Thymus (tissue), 11 donors: ENCODE data around the gene CCNY. TPM values are rescaled to one million over a fixed set of nuclear protein-coding genes. Genes with fewer than 3 reads are reported as not detected.
"Not testable (repeated sequence)": the region's sequence is repeated elsewhere in the genome, so short reads cannot be mapped to it uniquely, and the experiment has no call there.

Source experiments
- DNase-seq, 9 donors: peaks; one replicate each; pipeline ENCODE4 v3.0.0-alpha.2; 2013; ENCODE audit warnings: low spot score in 9 of 9, low read depth in 6 of 9, missing footprints in 1 of 9
- H3K27ac ChIP-seq, 2 donors: one replicate each; pipeline ENCODE4 v1.5.1; 2013; ENCODE audit warnings: control low read depth in 1 of 2, low read depth in 1 of 2, low read length in 1 of 2, mild to moderate bottlenecking in 1 of 2, moderate library complexity in 1 of 2
- H3K27me3 ChIP-seq, 2 donors: one replicate each; pipeline ENCODE4 v1.5.1; 2013; ENCODE audit warnings: low read length in 1 of 2; ENCODE audit not compliant: control insufficient read depth in 2 of 2, insufficient read depth in 1 of 2
- H3K36me3 ChIP-seq, 2 donors: one replicate each; pipeline ENCODE4 v1.5.1; 2013; ENCODE audit warnings: low read length in 1 of 2, mild to moderate bottlenecking in 1 of 2, moderate library complexity in 1 of 2; ENCODE audit not compliant: control insufficient read depth in 2 of 2, insufficient read depth in 2 of 2
- H3K4me1 ChIP-seq, 2 donors: one replicate each; pipeline ENCODE4 v1.5.1; 2013; ENCODE audit warnings: low read length in 2 of 2; ENCODE audit not compliant: control insufficient read depth in 2 of 2, insufficient read depth in 2 of 2
- H3K4me3 ChIP-seq, 2 donors: one replicate each; pipeline ENCODE4 v1.5.1; 2013; ENCODE audit warnings: low read length in 2 of 2, control low read depth in 1 of 2, mild to moderate bottlenecking in 1 of 2
- H3K9me3 ChIP-seq, 2 donors: one replicate each; pipeline ENCODE4 v1.5.1; 2013; ENCODE audit warnings: low read length in 1 of 2, mild to moderate bottlenecking in 1 of 2; ENCODE audit not compliant: control insufficient read depth in 2 of 2, insufficient read depth in 1 of 2
- WGBS: extraction: QIAGEN DNeasy Blood & Tissue Kit; methylation state at CpG from one replicate; pipeline ENCODE4 v1.1.7; 2013; 5-methylcytosine and 5-hydroxymethylcytosine counted together
- polyA plus RNA-seq: library from polyadenylated mRNA; stranded (reverse); fragments of 200-250 nt; gene quantifications from one replicate; pipeline ENCODE4 v1.2.3, GENCODE V29; 2013
- total RNA-seq: library from RNA; stranded (reverse); fragments of 120-200 nt; gene quantifications from one replicate; pipeline ENCODE4 v1.2.4, GENCODE V29; 2013
- donor health status: healthy.

The CCNY gene
- total and polyA plus RNA-seq, 2 donors: 27.6 to 34.9 TPM

DNA sequence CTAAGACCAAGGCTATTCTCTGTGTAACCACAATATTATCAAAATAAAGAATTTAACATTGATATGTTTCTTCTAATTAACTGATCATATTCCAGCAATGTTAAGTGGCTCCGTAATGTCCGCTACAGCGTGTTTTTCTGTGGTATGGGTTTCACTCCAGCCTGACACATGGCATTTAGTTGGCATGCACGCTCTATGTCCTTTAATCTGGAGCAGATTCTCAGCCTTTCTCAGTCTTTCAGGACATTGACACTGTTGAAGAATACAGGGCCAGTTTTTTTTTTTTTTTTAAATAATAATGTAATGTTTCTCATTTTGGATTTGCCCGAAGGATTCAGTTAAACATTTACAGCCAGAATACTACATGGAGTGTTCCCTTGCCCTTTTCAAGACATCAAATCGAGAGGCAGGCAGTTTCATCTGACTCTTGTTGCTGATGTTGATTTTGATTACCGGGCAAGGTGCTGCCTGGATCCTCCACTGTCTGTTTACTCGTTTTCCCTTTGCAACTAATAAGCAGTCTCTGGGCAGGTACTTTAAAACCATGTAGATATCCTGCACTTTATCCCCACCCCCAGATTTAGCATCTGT lies 171.3 kb downstream of the CCNY start:
- Histone ChIP-seq H3K9me3 (no peaks in the 10 kb centered on the region), H3K27me3 (no peaks in the 10 kb centered on the region), H3K4me3 (no peak overlapping the region), H3K36me3 (peaks cover 3 to 8% of the 10 kb centered on the region in 2 donors), H3K27ac (no peak overlapping the region), H3K4me1 (peaks cover 0 to 2% of the 10 kb centered on the region in 2 donors)
- DNase-seq: no peak
- 95% methylated on average over 8 of the region's 8 CpGs for WGBS

- no peak for DNase-seq
- Histone ChIP-seq H3K9me3 (no peaks in the 10 kb centered on the region), H3K4me3 (no peak overlapping the region), H3K4me1 (peaks cover 0 to 2% of the 10 kb centered on the region in 2 donors), H3K36me3 (peaks cover 3 to 8% of the 10 kb centered on the region in 2 donors), H3K27ac (no peak overlapping the region), H3K27me3 (no peaks in the 10 kb centered on the region)
- WGBS: 99% methylated on average over 1 of the region's 1 CpG
Observed at GRCh38 chr10:35508647-35509046, 172.3 kb downstream of the CCNY start.

GRCh38 chr10:35510891-35511290 lies 174.6 kb downstream of the CCNY start:
- Histone ChIP-seq H3K36me3 (peaks cover 3 to 8% of the 10 kb centered on the region in 2 donors), H3K4me1 (peaks cover 0 to 2% of the 10 kb centered on the region in 2 donors), H3K4me3 (no peak overlapping the region), H3K27ac (no peak overlapping the region), H3K27me3 (no peaks in the 10 kb centered on the region), H3K9me3 (no peaks in the 10 kb centered on the region)
- DNase-seq: no peak
- 98% methylated on average over 8 of the region's 8 CpGs for WGBS

GRCh38 chr10:35511647-35512046 lies 175.3 kb downstream of the CCNY start:
- peaks cover 0 to 2% of the 10 kb centered on the region in 2 donors for H3K4me1 ChIP-seq
- DNase-seq: no peak
- WGBS: 87% methylated on average over 8 of the region's 8 CpGs

GRCh38 chr10:35516102-35516670 lies 179.9 kb downstream of the CCNY start:
- peaks cover 0 to 8% of the 10 kb centered on the region in 2 donors for H3K36me3 ChIP-seq
- H3K9me3 ChIP-seq: no peaks in the 10 kb centered on the region
- H3K27me3 ChIP-seq: no peaks in the 10 kb centered on the region
- H3K27ac ChIP-seq: no peak overlapping the region
- no peak overlapping the region for H3K4me3 ChIP-seq
- DNase-seq: no peak
- H3K4me1 ChIP-seq: no peaks in the 10 kb centered on the region
- WGBS: 98% methylated on average over 2 of the region's 2 CpGs

More at GRCh38 chr10:35511647-35512046, 175.3 kb downstream of the CCNY start:
- peaks cover 3 to 8% of the 10 kb centered on the region in 2 donors for H3K36me3 ChIP-seq
- H3K27ac ChIP-seq: no peak overlapping the region
- H3K4me3 ChIP-seq: no peak overlapping the region
- no peaks in the 10 kb centered on the region for H3K9me3 ChIP-seq
- no peaks in the 10 kb centered on the region for H3K27me3 ChIP-seq

GRCh38 chr10:35517431-35518181 lies 181.3 kb downstream of the CCNY start:
- H3K27me3 ChIP-seq: no peaks in the 10 kb centered on the region
- H3K27ac ChIP-seq: no peak overlapping the region
- H3K4me1 ChIP-seq: no peaks in the 10 kb centered on the region
- no peak overlapping the region for H3K4me3 ChIP-seq
- H3K9me3 ChIP-seq: no peaks in the 10 kb centered on the region
- DNase-seq: no peak
- WGBS: 88% methylated on average over 11 of the region's 11 CpGs
- H3K36me3 ChIP-seq: peaks cover 0 to 4% of the 10 kb centered on the region in 2 donors

DNA sequence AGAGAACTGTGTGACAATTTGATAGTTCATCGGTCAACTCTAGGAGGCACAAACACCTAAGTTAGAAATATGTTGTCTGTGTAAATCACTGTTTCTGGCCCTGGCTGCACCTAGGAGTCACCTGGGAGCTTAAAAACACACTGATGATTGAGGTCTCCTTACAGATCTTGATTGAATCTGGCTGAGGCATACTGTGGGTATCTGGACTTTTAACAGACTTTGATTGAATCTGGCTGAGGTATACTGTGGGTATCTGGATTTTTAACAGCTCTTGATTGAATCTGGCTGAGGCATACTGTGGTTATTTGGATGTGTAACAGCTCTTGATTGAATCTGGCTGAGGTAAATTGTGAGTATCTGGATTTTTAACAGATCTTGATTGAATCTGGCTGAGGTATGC lies 181.9 kb downstream of the CCNY start:
- not testable (repeated sequence) for H3K27me3 ChIP-seq, DNase-seq, H3K9me3 ChIP-seq, H3K27ac ChIP-seq, H3K36me3 ChIP-seq, H3K4me3 ChIP-seq, H3K4me1 ChIP-seq
- 99% methylated on average over 1 of the region's 1 CpG for WGBS

GRCh38 chr10:35520996-35521395 lies 184.7 kb downstream of the CCNY start:
- Histone ChIP-seq H3K4me3 (no peak overlapping the region), H3K27me3 (no peaks in the 10 kb centered on the region), H3K36me3 (peaks cover 0 to 4% of the 10 kb centered on the region in 2 donors), H3K9me3 (no peaks in the 10 kb centered on the region), H3K4me1 (no peaks in the 10 kb centered on the region), H3K27ac (no peak overlapping the region)
- no peak for DNase-seq
- 97% methylated on average over 3 of the region's 3 CpGs for WGBS

GRCh38 chr10:35523670-35524225 lies 187.4 kb downstream of the CCNY start:
- no peak for DNase-seq
- no peak overlapping the region for H3K4me3 ChIP-seq
- no peaks in the 10 kb centered on the region for H3K4me1 ChIP-seq
- H3K27me3 ChIP-seq: no peaks in the 10 kb centered on the region
- peaks cover 0 to 4% of the 10 kb centered on the region in 2 donors for H3K36me3 ChIP-seq
- 95% methylated on average over 3 of the region's 3 CpGs for WGBS
- H3K9me3 ChIP-seq: no peaks in the 10 kb centered on the region
- no peak overlapping the region for H3K27ac ChIP-seq
